ENCODE results near the gene MRPS22.
A peak's percentile ranks its signal among the peaks of the same experiment; 100 is the strongest.
"Not testable (repeated sequence)": the region's sequence is repeated elsewhere in the genome, so short reads cannot be mapped to it uniquely, and the experiment has no call there.

Gene MRPS22

DNA sequence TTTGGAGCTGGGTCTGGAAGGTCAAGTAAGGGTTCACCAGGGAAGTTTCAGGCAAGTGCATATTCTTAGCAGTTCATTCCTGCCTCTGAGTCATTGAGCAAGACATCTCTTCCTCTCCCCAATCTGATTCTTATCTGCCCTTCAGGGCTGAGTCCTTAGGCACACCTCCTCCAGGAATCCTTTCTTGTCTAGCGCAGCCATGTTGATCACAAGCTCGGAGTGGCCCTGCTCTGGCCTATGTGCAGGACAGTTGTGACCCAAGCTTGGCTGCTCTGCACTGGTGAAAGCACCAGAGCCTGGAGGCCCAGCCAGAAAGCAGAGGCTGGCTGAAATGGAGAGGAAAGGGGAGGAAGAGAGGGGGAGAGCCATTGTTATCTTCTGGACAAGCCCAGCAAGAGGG lies 30.9 kb upstream of the MRPS22 start:
- no peak for DNase-seq

DNA sequence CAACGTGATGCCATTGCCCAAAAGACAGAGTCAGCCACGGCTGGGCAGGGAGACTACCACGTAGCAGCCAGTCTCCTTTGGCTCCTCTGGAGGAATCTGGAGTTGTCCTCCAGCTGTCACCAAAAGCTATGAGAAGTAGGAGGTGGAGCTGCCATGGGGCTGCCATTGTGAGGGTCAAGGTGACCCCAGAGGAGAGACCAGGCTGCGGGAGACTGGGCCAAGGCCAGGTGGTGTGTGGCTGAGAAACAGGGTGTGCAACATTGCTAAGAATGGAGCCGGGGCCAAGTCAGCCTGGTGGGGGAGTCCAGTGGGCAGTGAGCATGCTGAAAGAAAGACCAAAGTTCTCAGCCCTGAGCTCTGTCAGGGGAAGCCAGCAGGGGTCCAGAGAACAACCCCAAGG lies 29.9 kb upstream of the MRPS22 start:
- DNase-seq = no peak

DNA sequence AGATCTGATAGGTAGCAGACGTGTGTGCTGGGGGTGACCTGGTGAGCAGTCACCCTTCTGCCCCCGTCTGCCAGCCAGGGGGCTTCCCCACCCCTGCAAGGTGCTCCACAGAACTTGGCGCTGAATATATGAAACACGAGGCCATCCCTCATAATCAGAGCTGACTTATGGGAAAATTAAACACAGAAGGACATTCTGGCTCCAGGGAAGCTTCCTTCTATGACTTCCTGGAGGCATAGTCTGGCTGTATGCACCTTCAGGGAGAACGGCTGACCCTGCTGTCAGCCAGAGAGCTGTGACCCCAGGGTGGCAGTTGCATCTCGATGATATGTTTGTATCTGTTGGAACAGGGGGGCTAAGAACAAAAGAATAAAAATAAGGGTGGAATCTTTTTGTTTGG lies 26.6 kb upstream of the MRPS22 start:
- DNase-seq = no peak

DNA sequence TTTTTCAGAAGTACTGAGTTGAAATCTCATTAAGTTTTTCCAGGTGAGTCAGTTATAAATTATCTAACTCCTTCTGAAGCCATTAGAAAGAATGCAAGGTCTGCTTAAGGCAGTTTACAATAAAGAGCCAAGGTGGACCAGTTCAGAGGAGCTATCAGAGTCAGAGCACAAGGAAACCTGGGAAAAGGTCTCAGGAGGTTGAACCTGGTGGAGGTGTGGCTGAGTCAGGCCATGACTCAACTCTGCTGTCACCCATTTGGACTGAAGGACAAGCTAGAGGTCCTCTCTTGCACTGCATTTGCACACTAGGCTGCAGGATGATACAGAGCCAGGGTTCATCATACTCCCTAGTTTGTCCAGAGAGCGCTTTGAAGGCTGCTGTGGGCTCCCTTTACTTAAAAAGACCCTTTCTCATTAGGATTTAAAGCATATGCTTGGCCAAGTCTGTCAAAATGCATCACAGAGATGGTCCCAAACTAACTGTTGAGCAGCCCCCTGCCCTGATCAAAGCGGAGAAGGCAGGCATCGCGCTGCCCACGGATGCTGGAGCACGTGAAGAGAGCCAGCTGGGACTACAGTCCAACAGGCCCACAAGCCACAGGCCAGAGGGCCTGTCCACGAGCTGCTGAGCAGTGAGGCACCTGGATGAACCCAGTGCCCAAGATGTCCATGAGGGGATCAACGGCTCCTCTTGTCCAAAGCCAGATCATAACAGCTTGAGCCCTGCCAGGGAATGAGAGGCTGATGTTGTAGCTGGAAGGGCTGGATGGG lies 26.0 kb upstream of the MRPS22 start:
- no peak for DNase-seq

DNA sequence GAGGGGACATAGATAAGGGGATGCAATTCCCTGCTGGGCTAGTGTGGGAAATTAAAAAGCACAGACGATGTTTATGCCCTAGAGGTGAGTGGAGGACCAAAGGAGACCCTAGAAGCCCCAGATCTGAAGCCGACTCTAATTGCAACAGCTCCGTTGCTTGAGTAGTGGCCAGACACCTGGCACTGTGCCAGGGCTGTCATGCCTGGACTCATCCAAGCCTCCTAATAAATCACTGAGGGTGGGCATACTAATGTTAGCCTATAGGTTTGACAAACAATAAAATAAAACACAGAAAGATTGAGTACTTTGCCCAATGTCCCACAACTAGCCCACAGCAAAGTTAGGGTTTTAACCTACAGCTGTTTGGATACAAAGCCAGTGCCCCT lies 25.4 kb upstream of the MRPS22 start:
- no peak for DNase-seq

DNA sequence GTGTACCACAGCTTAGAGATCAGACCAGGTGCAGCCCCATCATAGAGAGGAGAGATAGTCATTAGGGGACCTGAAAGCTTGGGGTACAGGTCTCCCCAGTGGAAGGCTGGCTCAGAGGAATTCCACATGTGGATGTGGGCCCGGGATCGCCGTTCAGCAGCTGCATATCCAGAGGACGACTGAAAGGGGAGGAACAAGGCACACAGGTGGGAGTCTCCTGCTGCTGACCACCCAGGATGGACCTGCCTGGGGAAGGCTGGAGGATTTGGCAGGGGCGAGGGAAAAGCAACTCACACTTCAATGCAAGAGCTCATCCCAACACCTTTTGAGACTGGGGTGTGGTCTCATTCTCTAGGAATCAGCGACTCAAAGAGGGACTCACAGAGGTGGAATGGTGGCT lies 25.0 kb upstream of the MRPS22 start:
- DNase-seq = no peak

DNA sequence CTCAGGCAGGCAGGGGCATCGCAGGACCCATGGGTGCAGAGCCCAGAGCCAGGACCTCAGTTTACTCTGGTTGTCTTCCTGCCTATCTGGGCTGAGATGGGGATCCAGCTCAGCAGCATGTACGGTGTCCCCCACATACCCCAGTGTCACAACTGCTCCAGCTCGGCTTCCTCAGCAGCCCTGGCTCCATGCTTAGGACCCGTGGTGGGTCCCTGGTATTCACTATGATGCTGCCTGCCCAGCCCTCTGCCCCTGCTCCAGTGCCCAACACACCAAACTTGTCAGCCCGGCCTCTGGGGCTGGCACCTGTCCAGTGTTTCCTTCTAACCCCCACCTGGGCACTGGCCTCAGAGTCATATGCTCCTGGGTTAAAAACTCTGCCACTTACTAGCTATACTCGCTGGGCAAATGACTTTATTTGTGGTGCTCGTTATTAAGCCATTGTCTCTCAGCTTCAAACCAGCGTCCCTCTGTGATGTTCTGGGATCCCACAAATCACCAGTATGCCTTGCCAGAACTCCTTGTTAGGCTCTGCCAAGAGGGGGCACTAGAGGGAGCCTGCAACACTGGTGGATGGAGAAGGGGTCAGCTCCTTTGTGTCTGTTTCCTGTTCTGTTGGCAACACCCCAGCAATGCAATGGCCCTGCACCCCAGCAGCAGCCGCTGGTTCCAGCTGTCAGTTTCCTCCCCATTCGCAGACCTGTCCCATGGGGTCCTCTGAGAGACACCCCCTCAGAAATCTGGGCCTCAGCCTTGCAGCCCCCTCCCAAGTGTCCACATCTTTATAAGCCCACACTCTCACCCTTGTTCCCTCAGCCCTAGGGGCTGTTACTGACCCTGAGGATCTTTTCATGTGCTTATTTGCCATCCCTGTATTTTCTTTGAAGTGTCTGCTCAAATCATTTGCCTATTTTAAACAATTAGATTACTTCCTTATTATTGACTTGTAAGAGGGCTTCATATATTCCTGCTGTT lies 24.1 kb upstream of the MRPS22 start:
- no peak for DNase-seq

DNA sequence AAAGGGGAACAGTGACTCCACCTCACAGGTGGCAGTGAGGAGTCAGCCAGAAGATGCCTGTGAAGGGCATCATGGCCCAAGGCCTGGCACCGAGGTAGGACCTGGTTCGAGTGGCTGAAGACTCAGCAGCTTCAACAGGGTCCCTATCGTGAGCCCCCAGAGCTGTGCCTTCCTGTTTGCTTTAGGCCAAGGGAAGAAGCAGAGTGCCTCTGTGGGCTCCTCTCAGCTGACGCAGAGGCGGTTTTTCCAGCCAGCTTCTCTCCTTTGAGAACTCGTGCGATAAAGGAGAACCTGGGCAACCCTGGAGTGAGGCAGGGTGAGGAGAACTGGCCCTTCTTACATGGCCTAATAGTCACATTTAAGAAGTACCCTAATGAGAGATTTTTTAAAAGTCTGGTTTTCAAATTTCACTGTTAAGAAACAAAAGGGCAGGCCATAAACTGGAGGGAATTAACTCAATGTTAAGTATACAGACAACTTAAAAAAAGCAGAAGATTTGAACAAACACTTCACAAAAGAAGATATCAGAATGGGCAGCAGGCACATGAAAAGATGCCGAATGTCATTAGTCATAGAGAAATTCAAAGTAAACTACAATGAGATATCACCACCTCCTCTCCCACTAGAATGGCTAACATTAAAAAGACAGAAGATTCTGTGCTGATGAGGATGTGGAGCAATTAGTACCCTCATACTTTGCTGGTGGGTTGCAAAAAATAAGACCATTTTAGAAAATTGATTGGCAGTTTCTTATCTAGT lies 23.1 kb upstream of the MRPS22 start:
- DNase-seq = no peak

DNA sequence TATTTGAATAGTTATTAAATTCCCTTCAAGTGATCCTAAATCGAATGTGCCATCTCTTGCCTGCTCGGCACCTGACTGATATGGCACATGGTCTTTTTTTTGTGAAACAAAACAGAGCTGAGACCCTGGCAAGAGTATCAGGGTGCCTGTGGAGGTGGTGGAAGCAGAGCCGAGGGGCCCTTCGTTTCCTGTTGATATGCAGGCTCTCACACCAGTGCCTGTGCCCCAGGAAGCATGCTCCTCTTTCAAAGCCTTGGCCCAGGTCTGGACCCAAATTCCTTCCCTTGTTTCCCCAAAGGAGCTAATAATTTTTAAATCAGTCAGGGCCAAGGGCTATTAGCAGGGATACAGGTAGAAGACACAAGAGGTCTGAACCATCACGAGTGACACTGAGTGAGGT lies 21.5 kb upstream of the MRPS22 start:
- DNase-seq = no peak

DNA sequence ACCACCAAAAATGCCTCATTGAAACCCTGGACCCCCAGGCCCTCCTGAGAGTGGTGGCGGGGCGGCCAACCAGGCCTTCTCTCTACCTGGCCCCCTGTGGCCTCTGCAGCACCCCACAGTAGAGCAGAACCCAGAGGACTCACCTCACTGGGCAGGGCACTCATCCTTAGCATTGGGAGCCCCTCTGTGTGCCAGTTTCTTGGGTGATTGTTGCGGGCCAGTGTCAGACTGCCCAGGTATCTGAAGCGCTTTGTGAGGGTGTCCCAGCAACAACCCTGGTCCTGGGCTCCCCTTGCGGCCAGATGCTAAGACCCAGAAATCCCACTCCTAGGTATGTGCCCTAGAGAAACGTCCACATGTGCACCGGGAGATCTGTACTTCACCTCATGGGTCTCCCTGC lies 20.7 kb upstream of the MRPS22 start:
- no peak for DNase-seq

DNA sequence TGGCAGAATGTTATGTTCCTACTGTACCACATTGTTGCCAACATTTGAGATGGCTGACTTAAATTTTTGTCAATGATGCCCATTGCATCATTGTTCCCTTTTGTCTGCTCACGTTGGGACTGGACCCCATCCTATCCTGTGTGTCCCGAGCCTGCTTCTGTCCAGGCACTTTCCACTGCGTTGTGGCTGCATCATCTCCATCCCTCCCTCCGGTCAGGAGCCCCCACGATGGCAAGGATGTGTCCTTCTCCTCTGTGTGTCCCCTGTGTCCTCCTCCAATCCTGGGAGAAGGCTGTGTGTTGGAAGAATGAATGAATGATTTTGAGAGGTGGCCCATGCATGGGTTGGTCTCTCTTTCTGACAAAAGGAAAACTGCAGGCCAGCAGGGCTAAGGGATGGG lies 19.4 kb upstream of the MRPS22 start:
- no peak for DNase-seq

DNA sequence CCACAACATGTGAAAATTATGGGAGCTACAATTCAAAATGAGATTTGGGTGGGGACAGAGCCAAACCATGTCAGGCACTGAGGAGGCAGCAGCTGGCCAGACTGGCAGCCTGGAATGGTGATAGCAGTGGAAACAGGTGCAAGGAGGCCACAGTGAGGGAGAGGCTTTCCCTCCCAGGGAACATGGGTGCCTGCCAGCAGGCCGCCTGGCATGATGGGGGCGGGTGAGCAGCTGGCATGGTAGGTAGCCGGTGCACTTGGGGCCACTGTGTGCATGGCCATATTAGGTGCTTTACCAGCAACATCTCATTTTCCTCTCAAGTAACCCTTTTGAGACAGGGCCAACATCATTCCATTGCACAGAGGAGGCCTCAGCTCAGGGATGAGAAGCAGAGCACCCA lies 18.3 kb upstream of the MRPS22 start:
- DNase-seq = no peak

DNA sequence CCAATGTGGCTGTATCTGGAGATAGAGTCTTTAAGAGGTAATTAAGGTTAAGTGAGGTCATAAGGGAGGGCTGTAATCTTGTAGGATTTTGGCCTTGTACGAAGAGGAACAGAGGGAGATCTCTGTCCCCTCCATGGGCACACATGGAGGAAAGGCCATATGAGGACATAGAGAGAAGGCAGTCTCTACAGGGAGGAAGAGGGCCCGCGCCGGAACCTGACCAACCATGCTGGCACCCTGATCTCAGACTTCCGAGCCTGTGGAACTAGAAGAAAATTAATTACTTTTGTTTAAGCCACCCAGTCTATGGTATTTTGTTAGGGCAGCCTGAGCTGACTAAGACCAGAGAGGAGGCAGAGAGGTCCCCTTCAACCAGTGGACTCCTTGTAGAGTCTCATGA lies 17.7 kb upstream of the MRPS22 start:
- no peak for DNase-seq

DNA sequence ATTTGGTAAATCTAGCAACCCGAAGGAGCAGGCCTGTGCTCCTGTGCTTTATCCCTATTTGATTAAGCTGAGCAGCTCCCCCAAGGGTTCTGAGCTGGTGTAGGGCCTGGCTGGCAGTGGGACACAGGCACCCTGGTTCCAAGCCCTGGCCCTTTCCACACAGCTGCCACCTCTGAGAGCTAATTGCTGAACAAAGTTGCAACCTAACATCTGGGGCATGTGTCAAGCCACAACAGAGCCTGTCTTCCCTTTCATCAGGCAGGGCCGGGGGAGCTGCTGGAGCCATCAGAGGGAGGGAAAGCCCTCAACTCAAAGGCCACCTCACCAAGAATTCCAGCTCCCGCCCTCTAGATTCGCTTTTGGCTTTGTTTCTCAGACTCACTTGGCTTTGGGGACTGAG lies 17.1 kb upstream of the MRPS22 start:
- DNase-seq = no peak

DNA sequence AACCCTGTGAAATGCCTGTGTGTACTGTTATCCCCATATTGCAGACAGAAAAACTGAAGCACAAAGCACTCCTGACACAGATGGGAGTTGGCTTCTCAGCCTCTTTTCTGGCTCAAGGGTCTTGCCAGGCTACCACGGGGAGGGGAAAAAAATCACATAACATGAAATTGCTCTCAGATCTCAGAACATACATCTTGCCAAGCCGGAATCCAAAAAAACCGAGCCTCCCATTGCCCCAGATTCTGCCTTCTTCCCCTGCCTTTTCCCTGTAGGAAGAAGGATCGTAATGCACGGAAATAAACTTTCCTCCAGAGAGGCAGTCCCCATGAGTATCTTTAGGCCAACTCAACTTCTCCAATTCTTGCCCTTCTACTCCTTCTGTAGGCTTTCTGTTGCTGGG lies 16.6 kb upstream of the MRPS22 start:
- DNase-seq = no peak

DNA sequence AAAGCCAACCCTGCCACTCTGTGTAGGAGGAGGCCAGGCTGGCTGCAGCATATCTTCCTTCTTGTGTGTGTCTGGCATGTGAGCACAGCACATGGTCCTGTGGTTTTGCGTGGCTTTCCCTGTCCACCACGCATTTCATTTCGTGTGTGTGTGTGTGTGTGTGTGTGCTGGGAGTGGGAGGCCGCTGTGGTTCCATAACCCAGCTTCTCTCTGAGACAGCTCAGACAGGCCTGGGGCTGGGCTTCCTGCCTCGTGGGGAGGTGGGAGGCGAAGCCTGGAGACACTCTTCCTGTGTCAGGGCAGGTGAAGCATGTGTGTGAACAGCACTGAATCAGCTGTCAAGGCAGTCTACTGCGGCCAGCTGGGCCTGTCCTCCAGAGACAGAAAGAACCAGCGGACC lies 16.0 kb upstream of the MRPS22 start:
- no peak for DNase-seq

DNA sequence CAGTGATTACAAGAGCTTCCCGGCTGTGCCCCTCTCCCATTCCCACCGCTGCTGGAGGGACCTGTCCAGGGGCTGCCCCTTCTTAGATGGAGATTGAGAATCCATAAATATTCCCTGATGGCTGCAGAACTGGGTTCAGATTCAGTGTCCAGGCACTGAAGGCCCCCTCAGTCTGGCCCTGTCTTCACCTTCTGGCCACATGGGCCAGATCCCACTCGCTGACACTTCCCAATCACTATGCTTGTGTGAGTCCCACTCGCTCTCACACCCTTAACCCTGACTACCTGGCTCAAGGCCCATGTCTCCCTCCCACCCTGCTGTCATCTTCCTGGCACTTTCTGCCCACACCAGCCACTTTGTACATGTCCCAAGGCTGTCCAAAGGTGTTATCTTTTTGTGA lies 15.5 kb upstream of the MRPS22 start:
- DNase-seq = no peak

DNA sequence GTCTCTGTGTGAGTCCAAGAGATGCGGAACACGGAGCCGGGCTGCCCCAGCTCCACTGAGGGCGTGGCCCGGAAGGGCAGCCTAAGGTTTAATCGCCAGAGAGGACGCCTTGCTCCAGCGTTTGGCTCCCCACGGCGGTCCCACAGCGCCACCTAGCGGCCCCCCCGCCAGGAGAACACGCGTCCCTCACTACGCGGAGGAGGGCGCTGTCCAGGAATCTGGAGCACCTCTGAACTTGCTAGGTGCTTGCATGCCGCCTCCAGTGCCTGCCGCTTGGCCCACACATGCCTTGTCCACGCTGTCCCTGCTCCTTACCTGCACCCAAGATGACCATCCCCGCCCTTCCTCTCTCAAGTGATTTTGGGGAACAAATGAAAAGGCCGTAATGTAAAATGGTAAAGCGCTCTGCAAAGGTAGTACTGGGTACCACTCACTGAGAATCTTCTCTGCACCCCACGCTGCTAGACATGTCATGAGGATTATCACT lies 14.4 kb upstream of the MRPS22 start:
- DNase-seq = peak; percentile 67

DNA sequence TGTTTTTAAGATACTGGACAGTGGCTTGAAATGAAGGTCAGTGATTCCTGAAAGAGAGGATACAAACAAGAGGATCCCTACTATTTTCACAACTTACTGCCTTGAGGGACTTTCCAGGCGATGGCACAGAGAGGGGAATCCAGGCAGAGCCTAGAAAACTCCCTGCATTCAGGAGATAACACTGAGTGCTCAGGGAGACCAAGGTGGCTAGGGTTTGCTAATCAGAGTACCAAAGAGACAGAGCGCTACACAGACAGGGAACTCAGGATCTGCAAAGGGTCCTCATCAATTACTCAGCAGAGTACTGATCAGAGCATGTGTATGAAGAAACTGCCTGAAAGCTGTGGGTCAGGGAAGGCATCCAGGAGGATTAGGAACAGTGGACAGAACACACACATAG lies 11.7 kb upstream of the MRPS22 start:
- no peak for DNase-seq

DNA sequence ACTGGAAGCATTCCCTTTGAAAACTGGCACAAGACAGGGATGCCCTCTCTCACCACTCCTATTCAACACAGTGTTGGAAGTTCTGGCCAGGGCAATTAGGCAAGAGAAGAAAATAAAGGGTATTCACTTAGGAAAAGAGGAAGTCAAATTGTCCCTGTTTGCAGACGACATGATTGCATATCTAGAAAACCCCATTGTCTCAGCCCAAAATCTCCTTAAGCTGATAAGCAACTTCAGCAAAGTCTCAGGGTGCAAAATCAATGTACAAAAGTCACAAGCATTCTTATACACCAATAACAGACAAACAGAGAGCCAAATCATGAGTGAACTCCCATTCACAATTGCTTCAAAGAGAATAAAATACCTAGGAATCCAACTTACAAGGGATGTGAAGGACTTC lies 9.1 kb upstream of the MRPS22 start:
- not testable (repeated sequence) for DNase-seq

DNA sequence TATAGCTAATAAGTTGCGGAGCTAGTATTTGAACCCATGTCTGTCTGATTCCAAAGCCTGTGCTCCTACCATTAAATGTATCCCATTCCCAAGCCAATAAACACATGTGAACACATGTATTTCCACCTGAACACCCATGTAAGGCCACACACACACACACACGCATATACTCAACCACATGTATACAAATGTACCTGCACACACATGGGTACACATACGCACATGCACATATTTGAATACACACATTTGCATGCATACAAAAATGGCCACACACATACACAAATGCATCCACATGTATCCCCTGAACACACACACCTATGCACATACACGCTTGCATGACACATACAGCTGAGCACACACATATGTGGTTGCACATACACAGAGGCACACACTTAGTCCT lies 5.4 kb upstream of the MRPS22 start:
- no peak for DNase-seq

DNA sequence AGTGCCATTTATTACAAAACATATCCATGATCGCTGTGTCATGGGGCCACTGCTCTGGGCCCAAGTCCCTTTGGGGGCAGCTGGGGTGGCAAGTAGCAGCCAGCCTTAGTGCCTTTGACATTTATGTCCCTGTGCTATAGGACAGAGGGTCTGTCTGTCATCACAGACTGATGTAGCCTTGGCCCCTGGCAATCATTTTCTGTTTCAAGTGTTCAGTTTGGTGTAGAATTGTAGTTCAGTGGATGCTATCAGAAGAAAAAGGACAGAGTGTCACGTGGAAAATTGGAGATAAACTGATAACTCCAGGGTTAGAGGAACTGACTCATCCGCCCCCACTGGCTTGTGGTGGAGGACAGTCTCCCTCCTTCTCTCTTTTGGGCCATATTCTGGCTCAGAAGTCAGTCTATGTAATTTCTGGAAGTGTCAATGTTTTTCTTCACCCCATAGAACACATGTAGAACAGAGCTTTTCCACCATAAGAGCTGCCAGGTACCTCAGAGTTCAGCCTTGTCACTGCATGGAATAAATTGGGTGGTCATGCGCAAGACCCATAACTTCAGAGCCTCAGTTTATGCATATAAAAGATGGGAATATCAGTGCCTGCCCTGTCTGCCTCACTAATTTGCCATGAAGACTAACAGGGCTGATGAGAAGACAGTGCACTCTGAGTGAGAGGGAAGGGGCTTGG lies 4.5 kb upstream of the MRPS22 start:
- no peak for DNase-seq

DNA sequence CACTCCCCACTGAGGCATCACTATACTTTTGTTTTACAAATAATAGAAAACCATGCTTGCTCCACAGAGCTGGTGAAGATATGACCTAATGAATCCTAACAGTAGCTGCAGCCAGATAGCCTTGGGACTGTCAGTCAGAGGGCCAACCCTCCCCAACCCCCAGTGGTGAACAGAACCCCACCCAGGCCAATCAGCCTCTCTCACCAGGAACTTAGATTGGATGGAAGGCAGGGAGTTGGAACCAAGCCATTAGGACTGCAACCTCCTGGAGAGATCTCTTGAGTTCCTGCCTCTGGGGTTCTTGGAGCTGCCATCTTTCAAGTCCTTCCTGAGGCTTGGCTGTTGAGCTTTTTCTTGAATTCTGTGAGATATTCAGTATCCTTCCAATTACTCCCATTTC lies 3.0 kb upstream of the MRPS22 start:
- no peak for DNase-seq

Measured in amniotic stem cell (primary cell).